ENCODE data around the gene PROZ.

PROZ gene

GRCh38 chr13:113144255-113144629 is 14.2 kb upstream of the PROZ start:
- no peak for TF ChIP-seq CTCF (conservative IDR thresholded peaks at IDR 0.05; ENCODE audit: control insufficient read depth, insufficient read depth, low read depth, low read length)
- DNase-seq (ENCODE audit: low read depth) = no peak
- H3K4me3 ChIP-seq (ENCODE audit: control insufficient read depth, low read depth, low read length) = no peak overlapping the region

- H3K4me3 ChIP-seq (ENCODE audit: control insufficient read depth, low read depth, low read length) = no peak overlapping the region
- no peak for DNase-seq (ENCODE audit: low read depth)
- TF ChIP-seq CTCF (conservative IDR thresholded peaks at IDR 0.05; ENCODE audit: control insufficient read depth, insufficient read depth, low read depth, low read length) = no peak
These were observed 13.0 kb upstream of the PROZ start for GRCh38 chr13:113145496-113145895.

- H3K4me3 ChIP-seq (ENCODE audit: control insufficient read depth, low read depth, low read length) = no peak overlapping the region
- DNase-seq (ENCODE audit: low read depth) = no peak
- no peak for TF ChIP-seq CTCF (conservative IDR thresholded peaks at IDR 0.05; ENCODE audit: control insufficient read depth, insufficient read depth, low read depth, low read length)
These were observed 12.4 kb upstream of the PROZ start for GRCh38 chr13:113145911-113146598.

GRCh38 chr13:113146750-113147149 is 11.7 kb upstream of the PROZ start:
- TF ChIP-seq CTCF (conservative IDR thresholded peaks at IDR 0.05; ENCODE audit: control insufficient read depth, insufficient read depth, low read depth, low read length) = no peak
- DNase-seq (ENCODE audit: low read depth) = no peak
- no peak overlapping the region for H3K4me3 ChIP-seq (ENCODE audit: control insufficient read depth, low read depth, low read length)

GRCh38 chr13:113147206-113147605 is 11.2 kb upstream of the PROZ start:
- no peak for DNase-seq (ENCODE audit: low read depth)
- H3K4me3 ChIP-seq (ENCODE audit: control insufficient read depth, low read depth, low read length) = no peak overlapping the region
- TF ChIP-seq CTCF (conservative IDR thresholded peaks at IDR 0.05; ENCODE audit: control insufficient read depth, insufficient read depth, low read depth, low read length) = no peak

- no peak for TF ChIP-seq CTCF (conservative IDR thresholded peaks at IDR 0.05; ENCODE audit: control insufficient read depth, insufficient read depth, low read depth, low read length)
- no peak for DNase-seq (ENCODE audit: low read depth)
- H3K4me3 ChIP-seq (ENCODE audit: control insufficient read depth, low read depth, low read length) = no peak overlapping the region
These were observed 10.0 kb upstream of the PROZ start for GRCh38 chr13:113148407-113148806.

Data from fibroblast of mammary gland (primary cell).